ENCODE results near the gene SLC26A11. TPM values are rescaled to one million over a fixed set of nuclear protein-coding genes. Genes with fewer than 3 reads are reported as not detected.
"Not testable (repeated sequence)": the region's sequence is repeated elsewhere in the genome, so short reads cannot be mapped to it uniquely, and the experiment has no call there.

The SLC26A11 gene
- total RNA-seq, 1 donor from 2014 or later = 25.5 TPM

DNA sequence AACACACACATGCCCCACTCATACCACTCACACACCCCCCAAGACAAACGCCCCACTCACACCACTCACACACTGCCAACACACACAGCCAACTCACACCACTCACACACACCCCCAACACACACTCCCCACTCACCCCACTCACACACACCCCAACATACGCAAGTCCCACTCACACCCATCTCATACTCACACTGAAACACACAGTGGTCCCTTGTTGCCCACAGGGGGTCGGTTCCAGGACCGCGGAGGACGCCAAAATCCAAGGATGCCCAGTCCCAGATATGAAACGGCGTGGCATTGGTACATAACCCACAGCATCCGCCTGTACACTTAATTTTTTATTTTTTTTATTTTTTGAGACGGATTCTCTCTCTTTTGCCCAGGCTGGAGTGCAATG lies 61.3 kb downstream of the SLC26A11 start:
- no peak for DNase-seq (ENCODE audit: low spot score)

DNA sequence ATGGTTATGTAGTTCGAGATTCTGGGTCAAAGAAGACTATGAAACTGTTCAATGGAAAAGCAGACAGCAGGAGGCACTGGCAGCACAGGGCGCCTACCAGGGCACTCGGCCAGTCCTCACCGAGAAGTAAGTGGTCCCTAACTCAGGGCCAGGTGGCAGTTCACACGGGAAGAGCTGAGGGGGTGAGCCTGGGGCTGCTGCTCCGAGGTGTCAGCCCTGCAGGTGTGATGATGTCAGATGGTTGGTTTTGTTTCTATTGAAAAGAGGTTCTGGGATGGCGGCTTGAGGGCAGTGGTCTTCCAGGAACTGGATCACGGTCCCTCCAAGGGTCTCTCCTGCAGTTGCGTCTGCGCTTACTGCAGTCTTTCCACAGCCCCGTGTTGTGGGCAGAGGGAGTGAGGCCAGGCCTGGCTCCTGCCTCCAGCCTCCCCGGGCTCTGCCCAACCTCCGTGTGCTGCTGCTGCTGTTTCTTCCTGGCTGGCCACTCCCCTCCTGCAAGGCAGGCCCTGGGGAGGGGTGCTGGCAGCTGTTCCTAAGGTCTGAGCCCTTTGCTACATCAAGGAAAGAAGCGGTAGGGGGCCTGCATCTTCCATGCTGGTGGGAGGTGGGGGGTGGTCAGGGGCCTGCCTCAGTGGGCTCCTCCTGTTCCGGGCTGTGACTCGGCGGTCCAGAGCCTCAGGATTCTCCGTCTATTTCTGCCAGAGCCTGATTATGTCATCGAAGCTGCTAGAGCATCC lies 63.1 kb downstream of the SLC26A11 start:
- DNase-seq (ENCODE audit: low spot score) = no peak

DNA sequence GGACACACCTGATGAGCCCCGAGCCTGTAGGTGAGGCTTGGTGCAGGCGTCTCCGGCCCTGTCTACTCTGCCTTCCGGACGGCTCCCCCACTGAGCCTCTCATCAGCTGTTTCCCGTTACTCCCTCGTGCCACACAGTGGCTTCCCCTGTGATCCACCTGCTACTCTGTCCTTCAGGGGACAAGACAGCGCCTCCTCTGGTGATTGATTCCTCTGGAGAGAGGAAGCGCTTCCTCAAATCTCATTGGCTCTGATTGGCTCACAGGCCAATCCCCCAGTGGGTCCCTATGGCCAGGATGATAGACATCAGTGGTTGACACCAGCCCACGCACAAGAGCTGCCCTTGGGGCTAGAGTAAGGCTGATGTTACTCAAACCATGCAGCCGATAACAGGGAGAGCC lies 64.4 kb downstream of the SLC26A11 start:
- DNase-seq (ENCODE audit: low spot score) = no peak

DNA sequence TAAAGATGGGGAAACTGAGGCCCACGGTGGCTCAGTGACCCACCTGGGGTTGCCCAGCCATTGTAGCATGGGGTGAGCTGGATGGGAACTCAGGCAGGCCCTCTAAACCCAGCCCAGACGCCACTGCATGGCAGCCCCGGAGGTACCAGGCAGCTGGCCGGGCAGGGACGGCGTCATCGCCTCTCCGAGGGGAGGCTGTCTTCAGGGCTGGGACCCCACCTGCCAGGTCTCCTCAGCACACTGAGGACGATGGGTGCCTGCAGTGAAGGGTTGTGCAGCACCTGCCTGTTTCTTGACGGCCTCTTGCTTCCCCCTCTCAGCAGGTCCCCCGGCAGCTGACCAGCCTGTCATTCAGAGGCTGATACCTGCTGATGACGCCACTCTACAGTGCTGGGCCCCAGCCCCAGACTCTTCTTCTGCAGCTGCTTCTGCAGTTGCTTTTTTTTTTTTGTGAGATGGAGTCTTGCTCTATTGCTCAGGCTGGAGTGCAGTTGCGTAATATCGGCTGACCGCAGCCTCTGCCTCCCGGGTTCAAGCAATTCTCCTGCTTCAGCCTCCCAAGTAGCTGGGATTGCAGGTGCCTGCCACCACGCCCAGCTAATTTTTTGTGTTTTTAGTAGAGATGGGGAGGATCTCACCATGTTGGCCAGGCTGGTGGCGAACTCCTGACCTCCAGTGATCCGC lies 65.2 kb downstream of the SLC26A11 start:
- DNase-seq (ENCODE audit: low spot score) = no peak

DNA sequence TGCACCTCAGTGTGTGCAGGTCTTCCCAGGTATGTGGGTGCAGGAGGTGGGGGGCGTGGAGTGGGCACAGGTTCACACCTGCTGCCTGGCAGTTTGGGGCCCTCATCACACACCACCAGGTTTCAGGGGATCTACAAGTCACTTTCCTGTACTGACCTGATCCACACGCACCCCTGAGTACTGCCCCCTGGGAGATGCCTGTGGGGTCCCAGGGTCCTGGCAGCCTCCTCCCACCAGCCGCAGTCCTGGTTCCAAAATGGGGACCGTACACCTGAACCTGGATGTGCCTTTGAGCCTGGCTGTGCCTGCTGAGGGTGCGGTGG lies 66.4 kb downstream of the SLC26A11 start:
- no peak for DNase-seq (ENCODE audit: low spot score)

DNA sequence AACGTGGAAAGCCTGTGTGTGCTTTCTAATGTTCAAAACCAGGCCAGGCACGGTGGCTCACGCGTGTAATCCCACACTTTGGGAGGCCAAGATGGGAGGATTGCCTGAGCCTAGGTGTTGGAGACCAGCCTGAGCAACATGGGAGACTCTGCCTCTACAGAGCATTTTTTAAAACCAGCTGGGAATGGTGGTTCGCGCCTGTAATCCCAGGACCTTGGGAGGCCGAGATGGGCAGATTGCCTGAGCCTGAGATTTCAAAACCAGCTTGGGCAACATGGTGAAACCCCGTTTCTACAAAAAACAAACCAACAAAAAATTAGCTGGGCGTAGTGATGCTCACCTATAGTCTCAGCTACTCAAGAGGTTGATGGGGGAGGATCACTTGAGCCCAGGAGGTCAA lies 66.8 kb downstream of the SLC26A11 start:
- DNase-seq (ENCODE audit: low spot score) = no peak

DNA sequence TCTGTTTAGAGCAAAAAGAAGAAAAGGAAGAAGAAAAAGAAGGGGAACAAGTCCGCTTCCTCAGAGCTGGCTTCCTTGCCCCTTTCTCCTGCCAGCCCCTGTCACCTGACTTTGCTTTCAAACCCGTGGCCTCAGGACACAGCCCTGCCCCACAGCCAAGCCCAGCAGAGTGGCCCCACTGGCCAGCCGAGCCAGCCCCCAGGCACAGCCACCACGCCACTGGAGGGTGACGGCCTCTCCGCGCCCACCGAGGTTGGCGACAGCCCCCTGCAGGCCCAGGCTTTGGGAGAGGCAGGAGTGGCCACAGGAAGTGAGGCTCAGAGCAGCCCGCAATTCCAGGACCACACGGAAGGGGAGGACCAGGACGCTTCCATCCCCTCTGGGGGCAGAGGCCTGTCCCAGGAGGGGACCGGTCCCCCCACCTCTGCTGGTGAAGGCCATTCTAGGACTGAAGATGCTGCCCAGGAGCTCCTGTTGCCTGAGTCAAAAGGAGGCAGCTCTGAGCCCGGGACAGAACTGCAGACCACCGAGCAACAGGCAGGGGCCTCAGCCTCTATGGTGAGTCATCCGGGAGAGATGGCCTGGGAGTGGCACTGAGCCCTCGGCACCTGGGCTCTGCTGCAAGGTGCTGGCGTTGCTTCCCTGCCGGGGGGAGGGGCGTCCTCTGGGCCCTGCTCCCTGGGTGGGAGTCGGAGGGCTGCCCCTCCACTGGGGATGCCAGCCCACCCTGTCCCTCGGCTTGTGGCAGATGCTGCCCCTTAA lies 67.8 kb downstream of the SLC26A11 start:
- no peak for DNase-seq (ENCODE audit: low spot score)

DNA sequence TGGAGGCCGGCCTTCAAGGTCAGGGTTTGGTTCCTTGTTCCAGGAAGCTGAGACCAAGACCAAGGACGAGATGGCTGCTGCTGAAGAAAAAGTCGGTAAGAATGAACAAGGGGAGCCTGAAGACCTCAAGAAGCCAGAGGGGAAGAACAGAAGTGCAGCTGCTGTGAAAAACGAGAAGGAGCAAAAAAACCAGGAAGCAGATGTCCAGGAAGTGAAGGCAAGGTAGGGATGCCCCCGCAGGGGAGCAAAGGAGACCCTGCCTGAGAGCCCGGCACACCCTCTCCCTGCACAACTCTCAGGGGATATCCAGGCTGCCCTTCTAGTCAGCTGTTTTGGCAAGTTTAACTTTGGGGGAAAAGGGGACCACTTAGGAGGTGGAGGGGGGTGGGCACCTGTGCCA lies 69.4 kb downstream of the SLC26A11 start:
- no peak for DNase-seq (ENCODE audit: low spot score)

DNA sequence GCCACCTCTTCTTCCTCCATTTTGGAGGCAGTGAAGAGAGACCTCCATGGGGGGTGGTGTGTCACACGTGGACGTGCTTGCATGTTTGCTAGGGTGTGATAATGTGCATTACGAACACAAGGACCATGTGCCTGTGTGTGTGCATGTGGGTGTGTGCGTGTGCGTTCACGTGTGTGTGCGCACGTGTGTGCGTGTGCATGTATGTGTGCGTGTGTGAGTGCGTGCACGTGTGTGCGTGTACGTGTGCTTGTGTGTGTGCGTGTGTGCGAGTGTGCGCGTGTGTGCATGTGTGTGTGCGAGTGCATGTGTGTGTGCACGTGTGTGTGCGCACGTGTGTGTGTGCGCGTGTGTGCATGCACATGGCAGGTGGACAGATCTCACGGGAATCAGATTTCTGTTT lies 69.9 kb downstream of the SLC26A11 start:
- no peak for DNase-seq (ENCODE audit: low spot score)

DNA sequence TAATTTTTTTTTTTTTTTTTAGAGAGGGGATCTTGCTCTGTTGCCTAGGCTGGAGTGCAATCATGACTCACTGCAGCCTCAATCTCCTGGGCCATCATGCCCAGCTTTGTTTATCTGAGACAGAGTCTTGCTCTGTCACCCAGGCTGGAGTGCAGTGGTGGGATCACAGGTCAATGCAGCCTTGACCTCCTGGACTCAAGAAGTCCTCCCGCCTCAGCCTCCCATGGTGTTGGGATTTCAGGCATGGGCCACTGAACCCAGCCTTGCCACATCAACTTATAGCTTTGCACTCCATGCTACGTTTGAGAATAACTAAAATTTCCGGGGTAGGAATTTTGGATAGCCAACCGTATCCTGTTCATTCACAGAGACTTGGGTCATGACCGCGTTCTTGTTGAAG lies 71.0 kb downstream of the SLC26A11 start:
- DNase-seq (ENCODE audit: low spot score) = no peak

DNA sequence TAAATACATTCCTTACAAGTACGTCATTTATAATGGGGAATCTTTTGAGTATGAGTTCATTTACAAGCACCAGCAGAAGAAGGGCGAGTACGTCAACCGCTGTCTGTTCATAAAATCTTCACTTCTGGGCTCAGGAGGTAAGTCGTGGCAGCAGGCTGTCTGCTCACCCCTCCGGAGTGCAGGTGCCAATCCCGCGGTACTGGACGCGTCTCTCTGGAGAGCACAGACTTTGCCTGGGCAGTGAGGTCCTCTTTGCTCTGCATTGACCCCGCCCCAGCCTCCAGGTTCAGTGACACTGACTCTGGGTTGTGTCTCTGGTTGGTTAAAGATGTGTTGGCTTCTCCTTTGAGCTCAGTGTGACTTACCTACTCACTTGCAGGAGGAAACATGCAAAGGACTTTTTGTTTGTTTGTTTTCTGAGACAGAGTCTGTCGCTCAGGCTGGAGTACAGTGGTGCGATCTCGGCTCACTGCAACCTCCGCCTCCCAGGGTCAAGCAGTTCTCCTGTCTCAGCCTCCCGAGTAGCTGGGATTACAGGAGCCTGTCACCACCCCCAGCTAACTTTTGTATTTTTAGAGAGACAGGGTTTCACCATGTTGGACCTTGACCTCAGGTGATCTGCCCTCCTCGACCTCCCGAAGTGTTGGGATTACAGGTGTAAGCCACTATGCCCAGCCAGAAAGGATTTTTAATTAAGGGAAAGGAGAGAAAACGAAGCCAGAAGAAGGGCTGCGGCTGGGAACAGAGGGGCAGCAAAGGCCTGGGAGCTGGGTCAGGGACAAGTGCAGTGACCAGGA lies 71.7 kb downstream of the SLC26A11 start:
- DNase-seq (ENCODE audit: low spot score) = no peak

DNA sequence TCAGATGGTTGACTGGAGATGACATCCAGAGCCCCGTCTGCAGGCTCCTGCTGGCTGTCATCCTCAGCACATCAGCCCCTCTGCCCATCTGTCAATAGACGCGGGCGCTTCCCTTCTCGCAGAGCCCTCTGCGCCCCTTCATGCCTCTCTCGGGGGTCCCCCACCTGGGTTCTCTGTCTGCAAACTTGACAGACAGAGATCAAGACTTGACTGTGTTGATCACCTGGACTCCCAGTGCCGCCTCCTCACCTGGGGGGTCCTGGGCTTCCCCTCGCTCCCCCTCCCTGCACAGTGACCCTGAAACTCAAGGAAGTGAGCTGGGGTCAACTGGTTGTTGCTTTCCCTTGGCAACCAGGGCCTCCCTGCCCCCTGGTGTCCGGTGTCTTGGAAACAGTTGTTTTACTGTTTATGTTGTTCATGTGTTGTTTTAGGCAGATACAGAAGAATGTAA lies 72.3 kb downstream of the SLC26A11 start:
- no peak for DNase-seq (ENCODE audit: low spot score)

DNA sequence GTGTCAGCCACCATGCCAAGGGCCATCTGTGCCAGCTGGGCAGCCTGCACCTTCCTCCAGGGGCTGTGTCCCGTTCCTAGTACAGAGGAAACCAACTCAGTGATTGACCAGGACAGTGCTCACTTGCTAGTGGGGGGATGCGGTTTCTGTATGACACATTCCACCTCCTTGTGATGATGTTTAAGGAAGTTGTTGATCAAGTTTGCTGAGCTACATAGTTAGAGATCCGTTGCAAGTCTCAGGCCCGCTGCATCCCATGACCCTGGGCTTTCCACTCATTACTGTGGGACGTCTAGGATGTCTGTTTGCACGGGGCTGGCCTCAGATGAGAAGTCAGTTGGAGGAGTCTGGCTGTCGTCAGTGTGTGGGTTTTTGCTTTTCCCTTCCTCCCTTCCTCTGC lies 74.0 kb downstream of the SLC26A11 start:
- DNase-seq (ENCODE audit: low spot score) = no peak

DNA sequence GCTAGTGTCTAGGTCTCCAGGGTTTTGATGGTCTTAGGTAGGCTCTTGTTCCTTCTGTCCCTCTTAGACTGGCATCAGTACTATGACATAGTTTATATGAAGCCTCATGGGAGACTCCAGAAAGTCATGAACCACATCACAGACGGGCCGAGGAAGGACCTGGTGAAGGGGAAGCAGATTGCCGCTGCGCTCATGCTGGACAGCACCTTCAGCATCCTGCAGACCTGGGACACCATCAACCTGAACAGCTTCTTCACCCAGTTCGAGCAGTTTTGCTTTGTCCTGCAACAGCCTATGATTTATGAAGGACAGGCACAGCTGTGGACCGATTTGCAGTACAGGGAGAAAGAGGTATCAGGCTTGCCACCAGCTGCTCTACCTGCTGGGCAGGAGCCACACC lies 74.4 kb downstream of the SLC26A11 start:
- DNase-seq (ENCODE audit: low spot score) = no peak

DNA sequence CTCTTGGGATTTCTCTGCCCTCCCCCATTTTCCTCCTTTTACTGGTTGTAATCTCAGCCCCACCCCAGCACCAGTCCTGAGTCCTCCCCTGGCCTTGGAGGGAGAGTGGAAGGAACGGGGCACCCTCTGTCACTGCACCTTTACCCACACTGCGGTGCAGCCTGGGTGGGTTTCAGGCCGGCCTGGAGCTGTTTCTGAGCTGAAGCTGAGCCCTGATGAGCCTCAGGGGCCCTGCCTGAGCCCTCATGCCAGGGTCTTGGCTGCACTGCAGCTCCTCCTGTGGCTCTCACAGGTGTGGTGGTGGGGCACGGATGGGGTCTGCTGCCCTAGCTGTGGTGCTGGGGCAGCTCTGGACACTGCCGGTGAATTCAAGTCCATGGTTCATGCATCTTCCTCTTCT lies 74.9 kb downstream of the SLC26A11 start:
- no peak for DNase-seq (ENCODE audit: low spot score)

DNA sequence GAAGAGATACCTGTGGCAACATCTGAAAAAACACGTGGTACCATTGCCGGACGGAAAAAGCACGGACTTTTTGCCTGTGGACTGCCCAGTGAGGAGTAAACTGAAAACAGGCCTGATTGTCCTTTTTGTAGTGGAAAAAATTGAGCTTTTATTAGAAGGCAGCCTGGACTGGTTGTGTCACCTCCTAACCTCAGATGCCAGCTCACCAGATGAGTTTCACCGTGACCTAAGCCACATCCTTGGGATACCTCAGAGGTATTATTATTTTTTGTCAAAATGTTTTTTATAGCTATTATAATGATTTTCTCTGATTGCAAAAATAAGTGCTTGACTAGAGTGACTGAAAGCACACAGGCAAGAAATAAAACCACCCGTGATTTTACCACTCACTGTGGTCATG lies 75.3 kb downstream of the SLC26A11 start:
- no peak for DNase-seq (ENCODE audit: low spot score)

DNA sequence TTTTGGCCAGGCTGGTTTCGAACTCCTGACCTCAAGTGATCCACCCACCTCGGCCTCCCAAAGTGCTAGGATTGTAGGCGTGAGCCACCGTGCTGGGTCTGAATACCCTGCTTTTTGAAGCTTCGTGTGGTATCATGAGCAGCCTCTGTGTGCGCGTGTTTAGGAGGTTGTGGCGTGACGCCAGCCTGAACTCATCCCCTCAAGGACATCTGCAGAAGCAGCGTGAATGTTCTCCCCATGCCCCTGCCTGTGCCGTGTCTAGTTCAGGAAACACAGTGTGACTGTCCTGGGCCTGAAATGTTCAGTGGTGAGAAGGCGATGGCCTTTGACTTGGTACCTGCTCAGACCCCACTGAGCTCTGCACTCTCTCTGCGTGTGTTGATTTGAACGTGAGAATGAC lies 76.0 kb downstream of the SLC26A11 start:
- DNase-seq (ENCODE audit: low spot score) = no peak

DNA sequence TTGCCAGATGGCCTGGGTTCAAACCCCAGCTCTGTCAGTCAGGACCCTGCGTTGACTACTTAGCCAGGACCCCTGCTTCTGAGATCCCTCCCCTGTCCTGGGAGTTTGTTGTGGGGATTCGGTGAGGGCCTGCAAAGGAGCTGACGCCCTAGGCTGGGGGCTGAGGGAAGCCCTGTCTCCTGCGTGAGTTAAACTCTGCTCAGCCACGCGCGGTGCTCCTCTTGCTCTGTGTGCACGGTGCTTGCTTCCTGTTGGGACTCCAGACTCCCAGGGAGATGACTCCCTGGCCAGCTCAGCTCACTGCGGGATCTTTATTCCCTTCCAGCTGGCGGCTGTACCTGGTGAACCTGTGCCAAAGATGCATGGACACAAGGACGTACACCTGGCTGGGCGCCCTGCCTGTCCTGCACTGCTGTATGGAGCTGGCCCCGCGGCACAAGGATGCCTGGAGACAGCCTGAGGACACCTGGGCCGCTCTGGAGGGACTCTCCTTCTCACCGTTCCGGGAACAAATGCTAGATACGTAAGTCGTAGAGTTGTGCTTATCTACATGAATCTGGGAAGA lies 77.9 kb downstream of the SLC26A11 start:
- no peak for DNase-seq (ENCODE audit: low spot score)

DNA sequence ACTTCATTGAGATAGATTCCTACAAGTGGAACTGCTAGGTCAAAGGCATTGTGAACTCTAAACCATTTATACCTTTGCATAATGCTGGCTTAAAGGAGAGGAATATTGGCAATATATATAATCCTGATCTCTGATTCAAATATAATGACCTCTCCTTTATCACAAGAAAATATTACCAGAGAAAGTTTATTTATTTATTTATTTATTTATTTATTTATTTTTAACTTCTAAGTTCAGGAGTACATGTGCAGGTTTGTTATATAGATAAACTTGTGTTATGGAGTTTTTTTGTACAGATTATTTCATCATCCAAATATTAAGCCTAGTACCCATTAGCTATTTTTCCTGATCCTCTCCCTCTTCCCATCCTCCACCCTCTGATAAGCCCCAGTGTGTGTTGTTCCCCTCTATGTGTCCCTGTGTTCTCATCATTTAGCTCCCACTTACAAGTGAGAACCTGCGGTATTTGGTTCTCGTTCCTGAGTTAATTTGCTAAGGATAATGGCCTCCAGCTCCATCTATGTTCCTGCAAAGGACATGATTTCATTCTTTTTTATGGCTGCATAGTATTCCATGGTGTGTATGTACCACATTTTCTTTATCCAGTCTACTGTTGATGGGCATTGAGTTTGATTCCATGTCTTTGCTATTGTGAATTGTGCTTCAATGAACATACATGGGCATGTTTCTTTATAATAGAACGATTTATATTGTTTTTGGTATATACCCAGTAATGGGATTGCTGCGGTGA lies 79.3 kb downstream of the SLC26A11 start:
- DNase-seq (ENCODE audit: low spot score) = not testable (repeated sequence)

DNA sequence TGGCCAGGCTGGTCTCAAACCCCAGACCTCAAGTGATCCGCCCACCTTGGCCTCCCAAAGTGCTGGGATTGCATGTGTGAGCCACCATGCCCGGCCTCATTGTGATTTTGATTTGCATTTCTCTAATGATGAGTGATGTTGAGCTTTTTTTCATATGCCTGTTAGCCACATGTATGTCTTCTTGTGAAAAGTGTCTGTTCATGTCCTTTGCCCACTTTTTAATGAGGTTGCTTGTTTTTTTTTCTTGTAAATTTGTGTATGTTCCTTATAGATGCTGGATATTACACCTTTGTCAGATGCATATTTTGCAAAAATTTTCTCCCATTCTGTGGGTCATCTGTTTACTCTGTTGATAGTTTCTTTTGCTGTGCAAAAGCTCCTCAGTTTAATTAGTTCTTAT lies 80.5 kb downstream of the SLC26A11 start:
- not testable (repeated sequence) for DNase-seq (ENCODE audit: low spot score)
